ENCODE results near the gene USP33.
"Not testable (repeated sequence)": the region's sequence is repeated elsewhere in the genome, so short reads cannot be mapped to it uniquely, and the experiment has no call there.

The USP33 gene

GRCh38 chr1:77759071-77760028 is at the start of gene USP33:
TSS of gene USP33 (minus strand) at chr1:77759852. CDS start at chr1:77741697, 18,155 bp downstream.
- DNase-seq (ENCODE audit: low read depth in 1 of 2, low spot score in 1 of 2), result peak; percentile 76 to 80

GRCh38 chr1:77803371-77803770 is 43.7 kb upstream of the USP33 start:
- no peak for DNase-seq (ENCODE audit: low read depth in 1 of 2, low spot score in 1 of 2)

GRCh38 chr1:77802026-77802425 is 42.4 kb upstream of the USP33 start:
- no peak for DNase-seq (ENCODE audit: low read depth in 1 of 2, low spot score in 1 of 2)

DNA sequence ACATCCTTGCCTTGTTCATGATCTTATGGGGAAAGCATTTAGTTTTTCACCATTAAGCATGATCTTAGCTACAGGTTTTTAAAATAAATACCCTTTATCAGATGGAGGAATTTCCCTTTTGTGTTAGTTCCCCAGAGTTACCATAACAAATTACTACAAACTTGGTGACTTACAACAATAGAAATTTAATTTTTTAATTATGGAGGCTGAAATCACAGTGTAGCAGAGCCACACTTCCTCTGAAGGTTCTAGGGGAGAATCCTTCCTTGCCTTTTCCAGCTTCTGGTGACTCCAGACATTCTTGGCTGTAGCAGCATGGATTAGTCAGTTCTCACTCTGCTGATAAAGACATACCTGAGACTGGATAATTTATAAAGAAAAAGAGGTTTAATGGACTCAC is 38.3 kb upstream of the USP33 start:
- no peak for DNase-seq (ENCODE audit: low read depth in 1 of 2, low spot score in 1 of 2)

GRCh38 chr1:77796695-77797405 is 37.2 kb upstream of the USP33 start:
- no peak for DNase-seq (ENCODE audit: low read depth in 1 of 2, low spot score in 1 of 2)

DNA sequence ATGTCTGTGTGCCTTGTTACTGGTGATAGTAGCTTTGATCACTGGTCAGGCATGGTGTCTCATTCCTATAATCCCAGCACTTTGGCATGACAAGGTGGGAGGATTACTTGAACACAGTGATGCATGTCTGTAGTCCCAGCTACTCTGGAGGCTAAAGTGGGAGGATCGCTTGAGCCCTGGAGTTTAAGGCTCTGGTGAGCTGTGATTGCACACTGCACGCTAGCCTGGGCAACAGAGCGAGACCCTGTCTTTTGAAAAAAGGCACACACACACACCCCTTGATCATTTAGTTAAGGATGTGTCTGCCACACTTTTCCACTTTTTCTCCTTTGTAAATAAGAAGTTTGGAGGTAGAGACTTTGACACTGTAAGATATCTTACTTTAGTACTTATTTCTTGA is 34.9 kb upstream of the USP33 start:
- DNase-seq (ENCODE audit: low read depth in 1 of 2, low spot score in 1 of 2), result no peak

- not testable (repeated sequence) for DNase-seq (ENCODE audit: low read depth in 1 of 2, low spot score in 1 of 2)
Observed at GRCh38 chr1:77786093-77786741, 26.6 kb upstream of the USP33 start.

DNA sequence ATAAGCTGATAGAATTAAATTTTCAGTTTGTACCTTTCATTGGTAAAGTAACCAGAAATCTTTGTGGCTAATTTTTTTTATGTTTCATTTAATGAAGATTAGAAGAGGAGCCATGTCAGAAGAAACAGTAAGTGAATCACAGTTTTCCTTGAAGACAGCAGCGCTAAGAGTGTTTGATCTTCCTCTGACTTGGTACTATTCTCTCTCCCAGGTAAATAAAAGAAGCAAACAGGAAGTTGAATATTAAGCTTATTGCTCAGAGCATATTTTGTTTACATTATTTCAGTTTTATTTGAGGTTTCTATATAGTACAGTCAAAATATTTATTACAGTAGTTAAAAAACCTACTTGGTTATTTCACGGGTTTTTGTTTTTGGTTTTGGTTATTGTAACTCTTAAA is 23.5 kb upstream of the USP33 start:
- no peak for DNase-seq (ENCODE audit: low read depth in 1 of 2, low spot score in 1 of 2)

DNA sequence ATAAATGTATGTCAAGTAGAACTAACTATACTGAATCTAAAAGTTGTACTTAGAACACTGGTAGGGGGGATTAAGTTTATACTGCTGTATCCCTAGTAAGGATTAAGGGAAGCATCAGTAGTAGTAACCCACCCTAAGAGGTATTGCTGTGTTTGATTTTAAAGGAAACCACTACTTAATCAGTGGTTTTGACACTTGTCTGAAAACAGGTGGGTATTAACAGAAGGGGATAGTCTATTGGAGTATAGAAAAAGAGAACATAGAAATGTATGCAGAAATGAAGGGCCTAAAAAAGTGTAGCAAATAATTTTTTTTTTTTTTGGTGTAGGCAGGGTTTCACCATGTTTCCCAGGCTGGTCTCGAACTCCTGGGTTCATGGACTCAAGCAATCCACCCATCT is 22.0 kb upstream of the USP33 start:
- no peak for DNase-seq (ENCODE audit: low read depth in 1 of 2, low spot score in 1 of 2)

GRCh38 chr1:77779529-77780281 is 20.1 kb upstream of the USP33 start, which contains the start of gene MIGA1:
TSS of gene MIGA1 (plus strand) at chr1:77779649. CDS start at chr1:77783253, 3,604 bp downstream.
- DNase-seq (ENCODE audit: low read depth in 1 of 2, low spot score in 1 of 2), result peak; percentile 60 to 87

DNA sequence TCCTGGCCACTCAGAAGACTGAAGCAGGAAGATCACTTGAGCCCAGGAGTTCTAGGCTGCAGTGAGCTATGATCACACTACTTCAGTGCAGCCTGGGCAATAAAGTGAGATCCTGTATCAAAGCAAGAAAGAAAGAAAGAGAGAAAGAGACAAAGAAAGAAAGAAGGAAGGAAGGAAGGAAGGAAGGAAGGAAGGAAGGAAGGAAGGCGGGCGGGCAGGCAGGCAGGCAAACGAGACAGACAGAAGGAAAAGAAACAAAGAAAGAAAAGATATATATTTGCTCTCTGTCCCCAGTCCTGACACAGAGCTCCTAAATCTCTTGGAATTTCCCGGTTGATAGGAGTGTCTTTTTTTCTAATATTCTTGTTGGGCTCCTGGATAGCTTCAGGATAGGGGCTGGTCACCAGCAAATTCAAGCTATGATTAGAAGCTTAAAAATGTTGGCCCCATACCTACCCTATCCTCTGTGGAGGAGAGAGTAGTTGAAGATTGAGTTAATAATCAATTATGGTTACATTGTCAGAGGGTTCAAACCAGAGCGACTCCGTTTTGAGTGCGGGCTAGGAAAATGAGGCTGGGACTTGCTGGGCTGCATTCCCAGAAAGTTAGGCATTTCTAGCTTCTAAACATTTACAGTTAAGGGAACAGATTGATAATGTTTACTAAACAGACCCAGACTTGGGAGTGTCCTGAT is 16.5 kb upstream of the USP33 start:
- no peak for DNase-seq (ENCODE audit: low read depth in 1 of 2, low spot score in 1 of 2)

- DNase-seq (ENCODE audit: low read depth in 1 of 2, low spot score in 1 of 2), result no peak
Observed at GRCh38 chr1:77768006-77768405, 8.4 kb upstream of the USP33 start.

- DNase-seq (ENCODE audit: low read depth in 1 of 2, low spot score in 1 of 2), result no peak
Observed at GRCh38 chr1:77762072-77762476, 2.4 kb upstream of the USP33 start.

GRCh38 chr1:77757603-77758002 is 2.0 kb downstream of the USP33 start:
- no peak for DNase-seq (ENCODE audit: low read depth in 1 of 2, low spot score in 1 of 2)

- DNase-seq (ENCODE audit: low read depth in 1 of 2, low spot score in 1 of 2), result no peak
Observed at GRCh38 chr1:77757066-77757584, 2.5 kb downstream of the USP33 start.

GRCh38 chr1:77756052-77756754 is 3.4 kb downstream of the USP33 start:
- no peak for DNase-seq (ENCODE audit: low read depth in 1 of 2, low spot score in 1 of 2)

- DNase-seq (ENCODE audit: low read depth in 1 of 2, low spot score in 1 of 2), result not testable (repeated sequence)
Observed at GRCh38 chr1:77749489-77749888, 10.2 kb downstream of the USP33 start.

- no peak for DNase-seq (ENCODE audit: low read depth in 1 of 2, low spot score in 1 of 2)
Observed at GRCh38 chr1:77744576-77744975, 15.1 kb downstream of the USP33 start.

DNA sequence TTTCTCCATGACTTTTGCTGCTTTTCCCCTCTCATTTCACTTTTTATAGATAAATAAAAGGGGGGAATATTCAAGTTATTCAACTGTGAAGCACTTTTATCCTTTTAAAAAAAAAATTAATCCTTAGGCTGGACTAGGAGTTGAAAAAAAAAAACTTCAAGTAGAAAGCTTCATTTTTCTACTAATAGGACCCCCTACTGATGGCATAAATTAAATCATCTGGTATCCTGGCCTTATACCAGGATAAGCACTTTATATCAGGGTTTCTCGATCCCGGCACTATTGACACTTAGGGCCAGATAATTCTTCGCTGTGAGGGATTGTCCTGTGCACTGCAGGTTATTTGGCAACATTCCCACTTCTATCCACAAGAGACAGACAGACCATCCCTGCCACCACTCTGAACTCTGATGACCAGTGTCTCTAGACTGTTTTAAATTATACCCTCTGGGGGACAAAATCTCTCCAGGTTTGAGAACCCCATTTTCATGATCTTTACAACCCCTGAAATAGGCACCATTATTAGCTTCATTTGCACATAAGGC is 17.6 kb downstream of the USP33 start:
- DNase-seq (ENCODE audit: low read depth in 1 of 2, low spot score in 1 of 2), result no peak

All from activated CD4-positive, alpha-beta T cell treated with anti-CD3 and anti-CD28 coated beads, Interleukin-2, amount 50 U/mL, for 24 hours (primary cell).